ENCODE data around the gene GPR78.
"Not testable (repeated sequence)": the region's sequence is repeated elsewhere in the genome, so short reads cannot be mapped to it uniquely, and the experiment has no call there.

The GPR78 gene

DNA sequence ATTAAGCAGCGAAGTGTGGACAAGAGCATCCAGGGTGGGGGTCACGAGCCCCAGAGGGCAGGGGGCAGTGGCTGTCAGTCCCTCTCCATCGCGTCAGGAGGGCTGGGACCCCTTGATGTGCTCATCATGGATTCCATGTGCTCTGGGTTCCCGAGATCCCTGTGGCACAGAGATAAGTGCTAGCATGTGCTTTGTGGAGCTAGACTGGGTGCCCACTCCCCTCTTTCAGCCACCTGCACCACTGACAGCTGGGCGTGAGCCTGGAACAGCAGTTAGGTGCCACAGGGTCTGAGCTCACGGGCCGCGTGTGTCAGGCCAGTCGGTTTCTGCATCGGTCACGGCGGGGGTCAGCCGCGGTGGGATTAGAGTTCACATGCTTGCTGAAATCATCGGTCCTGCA, 36.6 kb downstream of the GPR78 start:
- DNase-seq (ENCODE audit: low spot score), result no peak

DNA sequence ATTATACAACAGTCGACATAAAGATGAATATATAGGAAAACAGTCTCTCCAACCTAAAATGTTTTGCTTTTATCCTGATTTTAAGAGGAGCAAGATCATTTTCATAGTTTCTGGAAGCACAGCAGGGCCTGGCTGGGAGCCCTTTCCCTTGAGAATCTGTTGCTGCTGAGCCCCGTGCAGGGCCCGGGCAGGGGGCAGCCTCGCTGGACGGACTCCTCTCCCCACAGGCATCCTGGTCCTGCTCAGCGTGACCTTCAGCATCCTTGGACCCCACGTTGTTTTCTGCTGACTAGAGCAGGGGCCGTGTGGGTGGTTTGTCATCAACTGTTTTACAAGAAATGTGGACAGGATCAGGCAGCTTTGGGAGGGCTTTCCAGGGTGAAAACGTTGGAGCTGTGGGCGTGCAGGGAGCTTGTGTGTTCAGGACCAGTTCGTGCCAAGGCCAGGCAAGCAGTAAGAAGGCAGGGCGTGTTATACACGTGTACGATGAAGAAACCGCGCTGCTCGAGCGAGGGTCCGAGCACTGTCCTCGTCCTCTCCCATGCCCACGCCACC, 37.4 kb downstream of the GPR78 start:
- DNase-seq (ENCODE audit: low spot score), result no peak

DNA sequence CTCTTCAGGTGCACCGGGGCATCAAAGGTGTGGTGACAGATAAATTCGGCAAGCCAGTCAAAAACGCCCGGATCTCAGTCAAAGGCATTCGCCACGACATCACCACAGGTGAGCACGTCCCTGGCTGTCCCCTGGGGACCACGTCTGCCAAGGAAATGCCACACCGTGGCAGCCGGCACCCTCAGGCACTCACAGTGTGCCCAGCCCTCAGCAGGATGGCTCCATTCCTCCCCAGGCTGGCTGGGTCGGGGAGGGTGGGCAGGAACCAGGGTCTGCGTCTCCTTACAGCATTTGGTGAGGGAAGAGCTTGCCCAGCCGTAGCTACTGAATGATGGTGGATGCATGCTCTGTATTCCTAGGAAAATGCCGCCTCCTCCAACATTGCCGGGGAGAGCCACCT, 38.2 kb downstream of the GPR78 start:
- no peak for DNase-seq (ENCODE audit: low spot score)

DNA sequence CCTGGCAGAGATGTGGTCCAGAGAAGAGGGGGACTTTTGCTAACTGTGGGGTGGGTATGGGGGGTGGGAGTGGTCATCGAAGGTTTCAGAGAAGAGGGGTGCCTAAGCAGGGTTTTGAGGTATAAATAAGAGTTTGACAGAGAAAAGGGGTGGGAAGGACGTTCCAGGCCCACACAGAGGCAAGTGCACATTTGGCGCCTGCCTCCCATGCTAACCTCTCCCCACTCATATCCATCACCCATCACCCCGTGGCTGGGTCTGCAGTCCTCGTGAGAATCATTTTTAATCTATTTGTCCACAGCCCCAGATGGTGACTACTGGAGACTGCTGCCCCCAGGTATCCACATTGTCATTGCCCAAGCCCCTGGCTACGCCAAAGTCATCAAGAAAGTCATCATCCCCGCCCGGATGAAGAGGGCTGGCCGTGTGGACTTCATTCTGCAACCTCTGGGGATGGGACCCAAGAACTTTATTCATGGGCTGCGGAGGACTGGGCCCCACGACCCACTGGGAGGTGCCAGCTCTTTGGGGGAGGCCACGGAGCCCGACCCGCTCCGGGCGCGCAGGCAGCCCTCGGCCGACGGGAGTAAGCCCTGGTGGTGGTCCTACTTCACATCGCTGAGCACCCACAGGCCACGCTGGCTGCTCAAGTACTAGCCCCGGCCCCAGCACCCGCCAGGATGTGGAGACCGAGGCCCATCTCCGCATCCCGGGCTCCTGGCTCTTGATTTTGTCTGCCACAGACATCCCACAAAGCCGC, 38.9 kb downstream of the GPR78 start:
- DNase-seq (ENCODE audit: low spot score), result no peak

DNA sequence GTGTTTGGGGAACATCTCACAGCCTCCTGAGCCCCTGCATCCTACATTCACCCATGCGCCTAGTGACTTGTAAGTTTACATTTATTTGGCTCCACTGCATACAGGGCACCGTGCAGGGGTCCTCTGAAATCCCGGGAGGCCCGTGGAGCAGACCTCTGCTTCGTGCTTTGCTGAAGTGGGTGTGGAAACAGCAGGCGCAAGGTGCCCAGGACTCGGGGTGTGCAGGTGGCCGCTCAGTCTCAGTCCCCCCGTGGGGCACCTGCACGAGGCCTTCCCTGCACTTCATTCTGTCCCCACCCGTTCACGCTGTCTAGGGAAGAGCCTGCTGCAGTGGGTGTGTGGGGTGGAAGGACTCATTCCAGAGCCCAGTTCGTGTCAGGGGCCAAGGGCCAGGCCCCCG, 40.9 kb downstream of the GPR78 start:
- DNase-seq (ENCODE audit: low spot score), result not testable (repeated sequence)

DNA sequence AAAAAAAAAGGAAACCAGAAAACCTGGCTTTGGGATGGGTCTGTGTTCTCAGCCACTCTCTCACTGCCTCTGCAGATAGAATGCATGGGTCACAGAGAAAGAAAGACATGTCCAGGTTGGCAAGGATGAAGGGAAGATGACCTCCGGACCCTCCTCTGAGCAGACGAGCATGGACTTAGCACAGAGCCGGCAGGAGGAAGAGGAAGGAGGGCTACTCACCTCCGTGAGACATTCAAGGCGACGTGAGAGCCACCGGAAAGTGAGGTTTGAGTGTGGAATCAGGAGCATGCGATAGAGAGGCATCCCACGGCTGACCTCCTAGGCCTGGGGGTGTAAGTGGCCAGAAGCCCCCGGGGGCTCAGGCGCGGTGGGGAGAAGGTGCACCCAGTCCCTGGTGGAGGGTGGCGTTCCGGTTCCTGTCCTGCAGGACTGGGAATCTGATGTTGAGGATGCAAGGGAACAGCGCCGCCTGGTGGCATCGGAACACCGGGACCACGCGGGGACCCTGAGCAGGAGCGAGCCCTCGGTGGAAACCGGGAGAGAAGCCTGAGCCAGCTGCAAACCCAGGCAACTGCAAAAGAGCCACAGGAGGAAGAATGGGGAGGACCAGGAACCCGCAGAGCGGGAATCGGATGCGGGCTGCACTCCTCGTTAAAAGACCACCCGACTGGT, 44.5 kb downstream of the GPR78 start:
- not testable (repeated sequence) for DNase-seq (ENCODE audit: low spot score)

DNA sequence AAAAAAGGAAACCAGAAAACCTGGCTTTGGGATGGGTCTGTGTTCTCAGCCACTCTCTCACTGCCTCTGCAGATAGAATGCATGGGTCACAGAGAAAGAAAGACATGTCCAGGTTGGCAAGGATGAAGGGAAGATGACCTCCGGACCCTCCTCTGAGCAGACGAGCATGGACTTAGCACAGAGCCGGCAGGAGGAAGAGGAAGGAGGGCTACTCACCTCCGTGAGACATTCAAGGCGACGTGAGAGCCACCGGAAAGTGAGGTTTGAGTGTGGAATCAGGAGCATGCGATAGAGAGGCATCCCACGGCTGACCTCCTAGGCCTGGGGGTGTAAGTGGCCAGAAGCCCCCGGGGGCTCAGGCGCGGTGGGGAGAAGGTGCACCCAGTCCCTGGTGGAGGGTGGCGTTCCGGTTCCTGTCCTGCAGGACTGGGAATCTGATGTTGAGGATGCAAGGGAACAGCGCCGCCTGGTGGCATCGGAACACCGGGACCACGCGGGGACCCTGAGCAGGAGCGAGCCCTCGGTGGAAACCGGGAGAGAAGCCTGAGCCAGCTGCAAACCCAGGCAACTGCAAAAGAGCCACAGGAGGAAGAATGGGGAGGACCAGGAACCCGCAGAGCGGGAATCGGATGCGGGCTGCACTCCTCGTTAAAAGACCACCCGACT, 50.2 kb downstream of the GPR78 start:
- not testable (repeated sequence) for DNase-seq (ENCODE audit: low spot score)

DNA sequence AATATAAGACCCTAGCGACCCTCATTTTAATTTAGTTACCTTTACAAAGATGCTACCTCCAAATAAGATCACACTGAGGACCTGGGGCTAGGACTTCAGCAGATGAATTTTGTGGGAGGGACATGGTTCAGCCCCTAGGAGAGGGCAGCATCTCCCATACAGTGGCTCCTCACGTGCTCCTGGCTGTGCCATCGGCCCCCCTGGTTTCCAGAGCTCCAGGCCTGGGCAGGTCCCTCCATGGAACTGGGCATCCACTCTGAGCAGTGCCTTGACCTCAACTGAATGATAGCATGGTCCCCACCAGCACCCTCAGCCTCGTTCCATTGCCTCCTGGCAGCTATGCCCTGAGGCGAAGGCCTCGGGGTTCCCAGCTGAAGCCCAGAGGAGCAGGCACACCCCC, 51.7 kb downstream of the GPR78 start:
- not testable (repeated sequence) for DNase-seq (ENCODE audit: low spot score)

DNA sequence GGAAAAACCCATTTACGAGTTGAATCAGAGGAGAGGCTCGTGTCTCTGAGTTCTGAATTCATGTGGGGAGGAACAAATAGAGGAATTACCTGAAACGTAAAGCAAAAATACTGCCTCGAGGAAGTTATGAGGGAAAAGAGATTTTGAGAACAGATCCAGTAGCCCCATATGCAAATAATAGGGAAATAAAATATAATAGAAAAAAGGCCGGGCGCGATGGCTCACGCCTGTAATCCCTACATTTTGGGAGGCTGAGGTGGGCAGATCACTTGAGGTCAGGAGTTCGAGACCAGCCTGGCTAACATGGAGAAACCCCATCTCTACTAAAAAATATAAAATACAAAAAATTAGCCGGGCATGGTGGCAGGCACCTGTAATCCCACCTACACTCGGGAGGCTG, 54.6 kb downstream of the GPR78 start:
- not testable (repeated sequence) for DNase-seq (ENCODE audit: low spot score)

DNA sequence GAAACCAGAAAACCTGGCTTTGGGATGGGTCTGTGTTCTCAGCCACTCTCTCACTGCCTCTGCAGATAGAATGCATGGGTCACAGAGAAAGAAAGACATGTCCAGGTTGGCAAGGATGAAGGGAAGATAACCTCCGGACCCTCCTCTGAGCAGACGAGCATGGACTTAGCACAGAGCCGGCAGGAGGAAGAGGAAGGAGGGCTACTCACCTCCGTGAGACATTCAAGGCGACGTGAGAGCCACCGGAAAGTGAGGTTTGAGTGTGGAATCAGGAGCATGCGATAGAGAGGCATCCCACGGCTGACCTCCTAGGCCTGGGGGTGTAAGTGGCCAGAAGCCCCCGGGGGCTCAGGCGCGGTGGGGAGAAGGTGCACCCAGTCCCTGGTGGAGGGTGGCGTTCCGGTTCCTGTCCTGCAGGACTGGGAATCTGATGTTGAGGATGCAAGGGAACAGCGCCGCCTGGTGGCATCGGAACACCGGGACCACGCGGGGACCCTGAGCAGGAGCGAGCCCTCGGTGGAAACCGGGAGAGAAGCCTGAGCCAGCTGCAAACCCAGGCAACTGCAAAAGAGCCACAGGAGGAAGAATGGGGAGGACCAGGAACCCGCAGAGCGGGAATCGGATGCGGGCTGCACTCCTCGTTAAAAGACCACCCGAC, 55.8 kb downstream of the GPR78 start:
- not testable (repeated sequence) for DNase-seq (ENCODE audit: low spot score)
